HG03354 (cell line): ENCODE measurements around the gene HOXB4.

Experiments used
- ATAC-seq: cut with Tn5 transposase; IDR thresholded peaks from one replicate; pipeline ENCODE4 v1.9.1; 2021; ENCODE audit warnings: mild to moderate bottlenecking; ENCODE audit not compliant: unreplicated experiment, poor library complexity, severe bottlenecking

The HOXB4 gene

DNA sequence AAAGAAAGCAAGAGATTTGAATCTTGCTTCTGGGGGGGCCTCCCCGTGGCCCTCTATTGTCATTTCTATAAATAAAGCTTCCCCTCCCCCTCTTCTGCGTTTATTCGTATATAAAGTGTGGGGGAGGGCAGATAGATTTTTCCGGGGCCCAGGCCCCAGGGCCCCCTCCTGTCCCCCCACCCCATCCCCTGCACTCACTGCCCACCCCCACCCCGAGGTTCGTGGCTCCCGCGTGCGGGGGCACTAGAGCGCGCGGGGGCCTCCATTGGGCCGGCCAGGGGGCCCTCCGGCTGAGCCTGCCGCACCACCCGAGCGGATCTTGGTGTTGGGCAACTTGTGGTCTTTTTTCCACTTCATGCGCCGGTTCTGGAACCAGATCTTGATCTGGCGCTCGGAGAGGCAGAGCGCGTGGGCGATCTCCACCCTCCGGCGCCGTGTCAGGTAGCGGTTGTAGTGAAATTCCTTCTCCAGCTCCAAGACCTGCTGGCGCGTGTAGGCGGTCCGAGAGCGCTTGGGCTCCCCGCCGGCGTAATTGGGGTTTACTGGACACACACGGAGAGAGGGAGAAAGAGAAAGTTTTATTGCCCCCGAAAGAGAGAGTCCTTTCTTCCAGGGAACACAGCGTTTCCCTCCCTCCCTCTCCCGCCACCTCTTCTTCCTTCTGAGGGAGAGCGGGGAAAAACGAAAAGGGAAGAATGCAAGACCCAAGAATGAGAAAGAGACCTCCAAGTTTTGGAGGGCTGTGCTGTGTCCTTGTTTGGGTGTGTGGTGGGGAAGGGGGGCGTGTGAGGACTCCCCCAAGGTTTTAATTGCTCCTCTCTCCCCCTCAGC, 1.5 kb downstream of the HOXB4 start:
- no peak for ATAC-seq

DNA sequence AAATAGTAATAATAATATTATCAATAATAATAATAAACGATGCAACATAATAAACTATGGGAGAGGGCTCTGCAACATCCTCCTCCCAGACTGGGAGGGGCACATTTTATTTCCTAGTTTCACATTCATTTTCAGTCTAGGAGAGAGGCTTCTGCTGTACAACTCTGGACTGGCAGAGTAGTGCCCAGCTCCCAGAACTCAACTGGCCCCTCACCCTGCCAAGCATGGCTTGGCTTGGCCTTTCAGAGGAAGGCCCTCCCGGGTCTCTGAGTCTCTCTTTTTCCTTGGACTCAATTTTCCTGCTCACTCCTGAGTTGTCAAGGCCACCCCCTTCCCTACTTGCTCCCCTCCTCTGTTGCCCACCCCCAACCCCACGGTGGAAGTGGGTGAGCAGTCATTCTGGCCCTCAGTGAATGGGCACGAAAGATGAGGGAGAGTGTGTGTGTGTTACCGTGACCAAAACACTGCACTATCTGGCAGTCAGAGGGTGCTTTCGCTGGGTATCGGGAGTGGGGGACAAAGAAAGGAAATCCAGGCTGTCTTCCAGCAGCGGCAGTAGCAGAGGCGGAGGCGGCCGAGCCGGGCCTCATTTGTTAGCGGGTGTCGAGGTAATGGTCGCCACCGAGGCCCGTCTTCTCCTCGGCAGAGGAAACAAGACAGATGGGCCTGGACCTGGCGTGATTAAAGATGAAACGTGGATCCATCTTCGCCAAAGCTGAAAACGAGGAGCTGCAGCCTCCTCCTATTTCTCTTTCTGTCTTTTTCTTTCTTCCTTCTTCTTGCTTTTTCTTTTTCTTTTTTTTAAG, 2.3 kb downstream of the HOXB4 start:
- no peak for ATAC-seq

DNA sequence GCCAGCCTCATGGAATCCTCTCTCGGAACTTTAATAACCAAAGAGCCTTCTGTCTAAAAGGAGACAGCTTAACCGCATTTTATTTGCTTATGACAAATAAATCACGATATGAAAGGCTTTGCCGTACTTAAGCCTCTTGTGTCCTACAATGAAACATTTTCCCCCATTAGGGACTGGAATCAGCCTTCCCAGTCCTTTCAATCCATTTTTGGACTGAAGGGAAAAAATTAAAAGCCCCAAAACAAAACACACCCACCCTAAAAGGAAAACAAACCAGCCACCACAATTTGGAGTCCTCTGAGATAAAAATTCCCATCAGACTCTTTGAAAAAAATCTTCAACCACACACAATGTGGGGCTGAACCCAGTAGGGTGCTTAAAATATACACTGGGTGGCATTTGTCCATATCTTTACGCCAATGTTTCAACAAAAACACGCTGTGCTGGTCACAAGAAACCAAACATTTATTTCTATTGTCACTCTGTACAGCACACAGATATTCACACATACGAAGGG, 3.0 kb downstream of the HOXB4 start:
- ATAC-seq, result no peak

DNA sequence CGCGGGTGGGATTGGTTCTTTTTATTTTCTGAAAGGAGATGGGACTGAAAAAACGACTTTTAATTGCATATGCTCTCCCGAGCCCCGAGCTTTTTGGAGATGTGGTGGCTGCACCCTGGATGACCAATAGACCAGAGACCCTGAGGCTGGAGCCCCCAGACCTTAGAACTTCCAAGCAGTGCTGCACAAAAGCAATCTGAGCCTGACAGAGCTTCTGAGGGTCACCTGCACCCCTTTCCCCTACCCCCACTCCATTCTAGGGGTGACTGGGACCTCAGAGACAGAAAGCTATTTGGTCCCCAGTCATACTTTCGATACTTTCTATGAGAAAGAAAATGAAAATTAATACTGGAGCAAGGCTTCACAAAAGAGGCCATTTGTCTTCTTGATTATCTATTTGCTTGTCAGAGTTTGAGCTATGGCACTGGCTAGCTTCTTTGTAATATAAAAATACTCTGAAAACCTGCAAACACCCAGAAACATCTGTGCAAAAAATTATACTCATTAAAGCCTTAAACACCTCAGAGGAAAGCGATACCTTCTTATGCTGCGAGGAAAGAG, 3.6 kb downstream of the HOXB4 start:
- ATAC-seq, result no peak

DNA sequence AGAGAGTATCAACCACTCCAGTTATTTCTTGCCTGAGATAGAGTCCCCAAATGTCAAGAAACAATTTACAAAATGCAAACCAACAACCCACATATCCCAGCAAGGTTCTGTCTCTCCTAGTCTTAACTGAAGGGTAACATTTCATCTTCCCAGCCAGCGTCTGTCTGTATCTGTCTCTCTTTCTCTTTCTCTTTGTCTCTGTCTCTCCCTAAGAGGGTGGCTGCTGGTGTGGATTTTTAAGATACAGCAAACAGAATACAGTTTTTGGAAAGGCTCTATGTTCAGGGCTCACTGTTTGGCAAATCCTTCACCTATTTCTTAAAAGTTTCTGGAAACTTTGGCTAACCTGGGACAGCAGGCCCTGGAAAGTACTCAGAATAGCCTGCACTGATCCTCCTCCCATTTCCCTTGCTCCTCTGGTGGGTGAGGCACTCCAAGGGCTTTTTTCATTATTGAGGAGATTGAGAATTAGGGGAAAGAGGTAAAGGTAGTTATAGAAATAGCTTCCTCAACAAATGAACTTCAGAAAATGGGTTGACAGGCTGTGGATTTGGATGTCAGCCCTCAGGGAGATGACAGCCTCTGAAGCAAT, 6.2 kb downstream of the HOXB4 start:
- ATAC-seq, result no peak

DNA sequence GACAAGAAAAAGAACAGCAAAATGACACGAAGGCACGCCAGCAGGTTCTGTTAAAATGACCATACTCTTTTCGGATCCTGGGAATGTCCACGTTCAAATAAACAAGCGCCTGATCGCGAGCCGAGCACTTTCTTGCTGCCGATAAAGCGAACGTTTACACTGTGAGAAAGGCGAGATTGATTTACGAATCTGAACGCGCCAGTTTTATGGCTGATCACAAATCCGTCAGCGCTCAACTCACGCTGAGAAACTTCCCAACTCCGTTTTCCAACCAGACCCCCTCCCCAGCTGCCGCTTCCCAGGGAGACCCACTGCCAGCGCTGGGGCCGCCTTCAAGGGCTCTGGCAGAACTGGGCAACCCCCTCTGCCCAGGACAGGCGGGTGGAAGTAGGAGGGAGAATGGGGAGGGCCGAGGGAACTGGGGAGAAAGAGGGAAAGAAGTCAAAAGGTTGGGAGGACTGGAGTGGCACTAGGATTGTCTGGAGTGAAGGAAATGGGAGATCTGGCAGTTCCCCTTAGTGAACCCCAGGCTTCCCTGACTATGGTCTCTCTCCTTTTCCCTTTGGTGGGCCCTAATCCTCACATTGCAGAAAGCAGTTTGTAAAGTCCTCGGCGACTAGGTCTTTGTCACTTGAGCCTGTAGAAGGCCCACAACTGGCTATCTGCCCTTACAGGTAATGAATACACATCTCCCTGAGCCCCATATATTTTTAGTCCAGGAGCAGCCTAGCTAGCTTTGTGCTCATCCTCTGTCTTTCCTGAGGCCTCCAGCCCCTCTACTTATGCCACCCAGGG, 6.9 kb downstream of the HOXB4 start:
- ATAC-seq, result no peak

DNA sequence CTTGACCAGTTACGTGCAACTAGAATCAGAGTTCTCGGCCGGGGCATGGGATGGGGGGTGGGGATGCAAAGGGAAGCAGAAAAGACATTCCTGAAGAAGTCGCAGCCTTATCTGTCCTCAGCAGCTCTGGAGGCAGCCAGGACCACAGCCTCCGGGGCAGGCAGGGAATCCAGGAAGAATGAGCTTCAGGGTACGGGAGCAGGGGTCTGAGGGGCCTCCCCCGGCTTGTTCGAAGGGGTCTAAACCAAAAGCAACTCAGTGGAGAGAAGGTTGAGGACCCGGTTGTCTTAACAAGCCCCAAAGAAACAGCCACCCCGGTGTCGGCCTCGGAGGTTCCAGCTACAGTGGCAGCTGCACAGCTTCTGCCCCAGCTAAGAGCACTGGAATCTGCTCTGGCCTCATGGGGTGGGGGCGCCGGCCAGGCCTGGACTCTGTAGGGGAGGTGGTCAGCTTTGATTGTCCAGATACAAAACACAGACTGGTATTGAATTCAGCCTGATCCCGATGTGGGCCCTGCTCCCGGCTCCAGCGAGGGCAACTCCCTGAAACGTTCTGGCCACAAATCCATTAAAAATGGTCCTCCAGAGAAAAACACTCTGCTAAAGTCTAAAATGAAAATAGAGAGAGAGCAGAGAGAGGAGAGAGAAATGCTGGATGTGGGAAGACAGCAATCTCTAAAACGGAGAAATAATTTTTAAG, 7.7 kb downstream of the HOXB4 start:
- ATAC-seq, result no peak

DNA sequence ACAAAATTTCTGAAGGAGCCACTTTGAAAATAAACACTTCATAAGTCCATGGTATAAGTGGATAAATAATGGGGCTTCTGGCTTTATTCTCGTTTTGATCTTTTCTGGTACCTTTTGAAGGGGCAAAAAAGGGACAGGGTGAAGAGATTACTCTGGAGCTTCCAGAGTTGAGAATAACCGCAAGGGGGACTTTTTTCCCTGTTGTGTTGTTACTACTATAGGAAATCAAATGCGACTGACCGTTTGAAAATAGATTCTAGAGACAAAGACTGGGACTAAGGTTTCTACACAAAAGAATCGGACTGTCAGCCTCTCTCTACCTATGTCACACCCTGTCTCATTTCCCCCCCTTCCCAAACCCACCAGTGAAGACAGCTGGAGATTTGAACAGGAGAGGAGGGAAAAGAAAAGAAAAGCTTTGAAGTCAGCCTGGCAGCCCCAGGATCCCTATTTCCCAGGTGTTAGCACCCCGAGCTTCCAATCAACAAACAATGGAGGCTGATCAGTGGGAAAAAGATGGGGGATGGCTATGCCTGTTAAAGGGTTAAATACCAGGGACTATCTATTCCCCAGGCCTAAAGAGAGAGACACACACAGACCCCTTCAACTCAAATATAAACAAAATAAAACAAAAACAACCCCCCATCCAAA, 8.4 kb downstream of the HOXB4 start:
- no peak for ATAC-seq

DNA sequence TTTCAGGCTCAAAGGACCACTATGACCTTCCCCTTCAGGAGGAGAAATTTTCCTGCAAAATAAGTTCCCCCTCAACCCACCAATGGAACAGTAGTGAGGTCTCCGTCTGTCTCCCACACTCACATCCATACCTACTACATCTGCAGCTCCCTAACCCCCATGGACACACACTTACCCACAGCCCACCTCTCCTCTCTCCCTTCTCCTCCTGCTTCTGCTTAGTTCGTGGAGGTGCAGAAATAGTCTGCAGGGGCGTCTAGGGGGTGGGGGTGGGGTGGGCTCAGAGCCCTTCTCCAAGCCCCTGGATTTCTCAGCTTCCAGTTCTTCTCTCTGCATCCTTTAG, 8.9 kb downstream of the HOXB4 start:
- ATAC-seq, result no peak

DNA sequence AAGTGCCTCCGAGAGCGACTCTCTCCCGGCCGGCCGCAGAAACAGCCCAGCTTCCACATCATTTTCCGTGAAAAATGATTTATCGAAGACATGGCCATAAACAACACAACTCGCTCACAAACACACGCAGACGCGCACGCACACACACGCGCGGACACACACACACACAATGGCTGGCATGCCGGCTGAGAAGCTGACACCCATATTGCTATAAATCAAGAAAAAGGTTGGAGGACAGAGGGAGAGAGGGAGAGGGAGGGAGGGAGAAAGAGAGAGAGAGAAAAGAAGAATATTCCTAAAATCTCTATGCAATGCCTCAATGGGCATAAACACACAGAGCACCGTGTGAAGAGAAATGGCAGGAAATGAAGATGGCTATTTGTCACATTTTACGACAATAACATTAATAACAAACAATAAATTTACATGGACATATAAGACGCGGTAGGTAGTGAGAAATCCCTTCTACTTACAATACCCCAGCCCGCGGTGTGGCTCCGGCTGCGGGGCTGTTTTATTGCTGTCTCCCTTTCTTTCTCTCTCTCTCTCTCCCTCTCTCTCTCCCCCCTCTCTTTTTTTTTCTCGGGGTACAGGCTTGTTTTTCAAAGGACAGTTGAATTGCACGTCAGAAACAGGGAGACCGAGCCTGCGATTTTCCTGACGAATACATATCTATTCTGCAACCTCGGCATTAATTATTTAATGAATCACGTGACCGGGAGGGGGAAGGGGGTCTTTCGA, 9.5 kb downstream of the HOXB4 start:
- ATAC-seq, result no peak

DNA sequence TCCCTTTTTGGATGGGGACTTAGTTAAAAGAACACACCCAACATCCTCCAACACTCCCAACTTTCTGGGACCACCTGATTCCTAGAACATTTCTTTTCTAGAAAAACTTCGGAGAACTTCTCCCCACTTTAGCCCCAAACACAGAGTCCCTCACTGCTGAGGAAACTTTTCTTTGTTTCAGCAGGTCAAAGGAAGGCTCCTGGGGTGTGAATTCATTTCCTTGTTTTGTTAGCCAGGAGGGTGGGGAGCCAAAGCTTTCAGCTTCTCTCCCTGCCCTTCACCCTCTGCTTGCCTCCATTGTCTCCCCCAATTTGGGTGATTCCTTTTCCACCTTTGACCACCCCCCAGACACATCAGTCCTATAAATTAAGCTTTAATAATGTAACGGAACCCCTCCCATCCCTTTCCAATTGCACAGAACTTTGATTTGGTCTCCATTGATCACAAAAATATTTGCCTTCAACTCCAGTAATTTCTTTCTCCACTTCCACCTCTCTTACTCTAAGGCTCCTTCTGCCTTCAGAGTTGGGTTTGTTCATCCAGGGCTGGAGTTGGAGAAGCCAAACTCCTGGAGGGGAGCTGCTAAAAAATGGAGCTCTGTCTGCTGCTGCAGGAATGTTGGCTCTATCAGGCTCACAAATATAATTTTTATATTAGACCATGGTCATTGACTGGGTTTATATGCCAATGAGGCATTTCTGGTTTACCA, 10.3 kb downstream of the HOXB4 start:
- ATAC-seq, result no peak

DNA sequence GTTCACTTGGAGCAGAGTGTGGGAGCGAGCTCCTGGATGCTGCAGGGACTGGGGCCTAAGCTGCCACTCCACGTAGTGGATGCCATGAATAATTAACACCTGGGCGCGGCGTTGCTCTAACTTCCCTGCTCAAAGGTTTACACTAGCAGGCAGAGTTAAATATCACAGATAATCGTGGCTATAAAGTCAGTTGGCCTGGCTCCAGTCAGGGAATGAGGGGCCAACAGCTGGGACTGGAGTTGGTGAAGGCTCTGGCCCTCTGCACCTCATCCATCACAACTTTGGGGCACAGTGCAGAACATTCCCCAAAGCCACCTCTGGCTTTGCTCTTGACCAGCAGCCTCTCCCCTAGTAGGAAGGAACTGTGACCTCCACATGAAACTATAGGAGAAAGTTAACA, 10.9 kb downstream of the HOXB4 start:
- no peak for ATAC-seq

DNA sequence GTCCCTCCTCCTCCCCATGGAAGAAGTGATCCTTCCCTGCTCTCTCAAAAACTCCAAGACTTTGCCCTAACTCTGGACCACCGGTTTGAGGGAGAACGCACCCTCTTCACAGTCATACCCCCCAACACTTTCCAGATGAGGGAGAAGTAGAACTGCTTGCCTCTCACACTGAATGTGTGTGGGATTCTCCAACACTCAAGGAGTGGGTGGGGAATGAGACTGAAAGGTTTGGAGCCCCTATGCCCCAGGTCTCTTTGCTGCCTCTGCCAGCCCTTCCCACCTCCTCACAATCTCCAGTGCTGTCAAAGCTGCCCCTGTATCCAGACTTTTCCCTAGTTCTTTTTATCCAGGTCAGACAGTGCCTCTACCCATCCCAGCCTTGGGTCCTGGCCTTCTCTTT, 11.4 kb downstream of the HOXB4 start:
- ATAC-seq, result no peak

DNA sequence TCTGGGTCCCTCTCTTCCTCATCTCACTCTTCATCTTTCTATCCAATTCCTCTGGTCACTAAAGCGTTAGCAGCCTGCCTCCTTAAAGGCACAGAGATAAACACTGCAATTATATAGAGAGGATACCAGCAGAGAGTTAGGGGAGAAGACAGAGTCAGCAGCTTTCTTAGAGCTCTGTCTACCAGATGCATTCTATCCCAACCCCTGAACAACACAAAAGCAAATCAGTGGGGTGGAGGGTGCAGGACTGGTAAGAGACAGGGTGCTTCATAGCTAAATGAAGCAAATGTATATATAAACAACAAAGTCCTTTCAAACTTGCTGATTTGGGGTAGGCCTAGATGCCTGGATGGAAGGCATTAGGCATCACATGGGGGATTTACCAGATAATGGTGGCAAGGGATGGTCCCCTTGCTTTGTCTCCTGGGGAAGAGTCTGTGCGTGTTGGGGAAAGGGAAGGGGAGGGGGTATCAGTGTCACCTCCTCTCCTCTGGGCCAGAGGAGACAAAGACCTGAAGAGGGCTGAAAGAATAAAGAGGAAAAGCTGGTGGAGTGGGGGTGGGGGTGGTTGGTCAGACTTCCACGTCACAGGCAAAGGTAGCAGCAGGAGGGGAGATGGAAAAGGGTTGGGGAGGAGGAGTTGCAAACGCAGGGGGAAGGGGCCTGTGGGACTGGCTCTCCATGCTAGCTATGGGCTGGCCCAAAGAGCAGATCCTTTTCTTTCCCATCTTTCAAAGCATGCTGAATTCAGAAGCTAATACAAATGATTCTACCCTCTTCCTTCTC, 12.0 kb downstream of the HOXB4 start:
- ATAC-seq, result no peak

DNA sequence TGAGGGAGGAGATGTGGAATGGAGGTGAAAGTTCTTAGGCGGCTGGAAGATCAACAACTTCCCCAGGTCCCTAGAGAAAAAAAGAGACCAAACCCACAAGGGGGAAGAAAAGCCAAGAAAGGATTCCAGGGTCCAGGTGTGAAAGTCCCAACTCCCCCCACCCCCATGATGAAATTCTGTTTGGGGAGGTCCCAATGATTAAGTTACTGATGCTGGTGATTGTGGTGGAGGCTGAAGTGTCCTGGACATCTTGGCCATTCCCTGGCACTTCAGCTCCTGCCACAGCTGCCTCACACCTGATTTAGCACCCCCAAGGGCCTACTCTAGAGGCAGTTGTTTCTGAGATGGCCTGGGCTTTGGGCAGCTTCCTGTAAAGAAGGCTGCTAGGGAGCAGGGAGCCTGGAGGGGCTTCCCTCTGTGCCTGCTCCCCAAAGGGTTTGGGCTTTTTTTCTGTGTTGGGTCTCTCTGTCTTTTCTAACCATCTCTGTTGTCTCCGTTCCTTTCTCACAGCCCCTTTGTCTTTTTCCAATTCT, 13.1 kb downstream of the HOXB4 start:
- ATAC-seq, result no peak
